ENCODE data around the gene CBX2. TPM values are rescaled to one million over a fixed set of nuclear protein-coding genes. Genes with fewer than 3 reads are reported as not detected.

The CBX2 gene
- total RNA-seq, 1 donor from 2014 or later = 9.9 TPM

DNA sequence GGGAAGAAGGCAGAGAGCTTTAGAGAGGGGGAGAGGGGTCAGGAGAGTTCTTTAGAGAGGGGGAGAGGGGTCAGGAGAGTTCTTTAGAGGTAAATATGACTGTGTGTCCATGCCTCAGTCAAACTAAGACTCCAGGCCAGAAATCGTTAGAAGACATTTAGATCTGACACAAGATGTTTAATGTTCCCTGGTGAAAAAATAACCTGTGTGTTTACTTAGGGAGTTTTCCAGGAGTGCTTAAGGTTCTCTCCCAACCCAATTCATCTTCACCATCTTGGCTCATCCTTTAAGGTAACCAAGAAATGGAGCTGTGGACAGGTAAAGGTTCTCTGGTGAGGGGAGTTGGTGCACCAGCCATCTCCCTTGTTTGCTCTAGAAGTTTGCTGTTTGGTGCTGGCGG is 51.5 kb downstream of the CBX2 start:
- no peak for DNase-seq (ENCODE audit: extremely low spot score, unreplicated experiment)
- no peak overlapping the region for H3K27ac Mint-ChIP-seq (ENCODE audit: unreplicated experiment)
- H3K9me3 Mint-ChIP-seq (ENCODE audit: unreplicated experiment) = no peaks in the 10 kb centered on the region
- H3K4me3 Mint-ChIP-seq (ENCODE audit: unreplicated experiment) = no peak overlapping the region
- no peaks in the 10 kb centered on the region for H3K27me3 Mint-ChIP-seq (ENCODE audit: unreplicated experiment)
- H3K36me3 Mint-ChIP-seq (ENCODE audit: unreplicated experiment) = peaks cover 3% of the 10 kb centered on the region
- H3K4me1 Mint-ChIP-seq (ENCODE audit: unreplicated experiment) = peaks cover 22% of the 10 kb centered on the region
- TF ChIP-seq, protein P1, sequence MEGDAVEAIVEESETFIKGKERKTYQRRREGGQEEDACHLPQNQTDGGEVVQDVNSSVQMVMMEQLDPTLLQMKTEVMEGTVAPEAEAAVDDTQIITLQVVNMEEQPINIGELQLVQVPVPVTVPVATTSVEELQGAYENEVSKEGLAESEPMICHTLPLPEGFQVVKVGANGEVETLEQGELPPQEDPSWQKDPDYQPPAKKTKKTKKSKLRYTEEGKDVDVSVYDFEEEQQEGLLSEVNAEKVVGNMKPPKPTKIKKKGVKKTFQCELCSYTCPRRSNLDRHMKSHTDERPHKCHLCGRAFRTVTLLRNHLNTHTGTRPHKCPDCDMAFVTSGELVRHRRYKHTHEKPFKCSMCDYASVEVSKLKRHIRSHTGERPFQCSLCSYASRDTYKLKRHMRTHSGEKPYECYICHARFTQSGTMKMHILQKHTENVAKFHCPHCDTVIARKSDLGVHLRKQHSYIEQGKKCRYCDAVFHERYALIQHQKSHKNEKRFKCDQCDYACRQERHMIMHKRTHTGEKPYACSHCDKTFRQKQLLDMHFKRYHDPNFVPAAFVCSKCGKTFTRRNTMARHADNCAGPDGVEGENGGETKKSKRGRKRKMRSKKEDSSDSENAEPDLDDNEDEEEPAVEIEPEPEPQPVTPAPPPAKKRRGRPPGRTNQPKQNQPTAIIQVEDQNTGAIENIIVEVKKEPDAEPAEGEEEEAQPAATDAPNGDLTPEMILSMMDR (IDR thresholded peaks at IDR 0.05) = no peak

DNA sequence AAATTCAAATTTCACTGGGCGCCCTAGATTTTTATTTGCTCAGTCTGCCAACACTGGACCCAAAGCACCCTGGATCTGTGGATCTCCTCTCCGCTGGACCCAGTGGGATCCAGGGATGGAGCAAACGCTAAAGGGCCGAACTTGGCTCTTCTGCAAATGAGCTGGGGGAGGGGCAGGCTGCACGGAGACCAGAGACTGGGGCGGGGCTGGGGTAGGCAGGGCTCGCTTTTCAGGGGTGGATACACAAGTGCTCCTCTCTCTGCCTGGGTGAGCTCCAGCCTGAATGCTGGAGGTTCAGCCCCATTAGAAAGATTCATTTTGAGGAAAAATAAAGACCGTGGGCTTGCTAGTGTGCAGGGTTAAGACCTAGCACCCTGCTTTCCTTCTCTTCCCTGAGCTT is 52.4 kb downstream of the CBX2 start:
- H3K9me3 Mint-ChIP-seq (ENCODE audit: unreplicated experiment) = no peaks in the 10 kb centered on the region
- no peak overlapping the region for H3K27ac Mint-ChIP-seq (ENCODE audit: unreplicated experiment)
- peaks cover 10% of the 10 kb centered on the region for H3K36me3 Mint-ChIP-seq (ENCODE audit: unreplicated experiment)
- no peaks in the 10 kb centered on the region for H3K27me3 Mint-ChIP-seq (ENCODE audit: unreplicated experiment)
- no peak overlapping the region for H3K4me3 Mint-ChIP-seq (ENCODE audit: unreplicated experiment)
- TF ChIP-seq, protein P1 (IDR thresholded peaks at IDR 0.05) = no peak
- no peak for DNase-seq (ENCODE audit: extremely low spot score, unreplicated experiment)
- H3K4me1 Mint-ChIP-seq (ENCODE audit: unreplicated experiment) = peaks cover 27% of the 10 kb centered on the region

DNA sequence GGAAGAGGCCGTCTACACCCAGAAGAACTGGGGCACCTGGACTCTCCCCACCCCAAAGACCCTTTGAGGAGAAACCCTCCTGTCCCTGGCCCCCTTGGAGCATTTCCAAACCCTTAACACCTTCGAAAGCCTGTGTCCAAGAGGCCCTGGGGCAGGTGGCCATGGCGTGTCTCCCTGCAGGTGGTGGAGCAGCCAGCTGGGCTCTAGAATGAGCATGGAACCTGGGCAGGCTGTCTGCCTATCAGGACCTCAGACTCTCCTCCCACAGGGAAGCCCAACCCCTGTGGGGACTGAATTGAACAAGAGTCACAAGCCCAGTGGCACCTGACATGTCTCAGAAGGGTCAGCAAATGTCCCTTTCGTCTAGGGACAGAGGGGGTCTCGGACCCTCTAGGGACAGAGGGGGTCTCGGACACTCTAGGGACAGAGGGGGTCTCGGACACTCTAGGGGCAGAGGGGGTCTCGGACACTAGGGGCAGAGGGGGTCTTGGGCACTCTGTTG is 52.9 kb downstream of the CBX2 start:
- H3K27me3 Mint-ChIP-seq (ENCODE audit: unreplicated experiment) = no peaks in the 10 kb centered on the region
- no peak for DNase-seq (ENCODE audit: extremely low spot score, unreplicated experiment)
- no peak overlapping the region for H3K4me3 Mint-ChIP-seq (ENCODE audit: unreplicated experiment)
- no peak overlapping the region for H3K27ac Mint-ChIP-seq (ENCODE audit: unreplicated experiment)
- peaks cover 27% of the 10 kb centered on the region for H3K4me1 Mint-ChIP-seq (ENCODE audit: unreplicated experiment)
- peaks cover 10% of the 10 kb centered on the region for H3K36me3 Mint-ChIP-seq (ENCODE audit: unreplicated experiment)
- H3K9me3 Mint-ChIP-seq (ENCODE audit: unreplicated experiment) = no peaks in the 10 kb centered on the region
- TF ChIP-seq, protein P1 (IDR thresholded peaks at IDR 0.05) = no peak

DNA sequence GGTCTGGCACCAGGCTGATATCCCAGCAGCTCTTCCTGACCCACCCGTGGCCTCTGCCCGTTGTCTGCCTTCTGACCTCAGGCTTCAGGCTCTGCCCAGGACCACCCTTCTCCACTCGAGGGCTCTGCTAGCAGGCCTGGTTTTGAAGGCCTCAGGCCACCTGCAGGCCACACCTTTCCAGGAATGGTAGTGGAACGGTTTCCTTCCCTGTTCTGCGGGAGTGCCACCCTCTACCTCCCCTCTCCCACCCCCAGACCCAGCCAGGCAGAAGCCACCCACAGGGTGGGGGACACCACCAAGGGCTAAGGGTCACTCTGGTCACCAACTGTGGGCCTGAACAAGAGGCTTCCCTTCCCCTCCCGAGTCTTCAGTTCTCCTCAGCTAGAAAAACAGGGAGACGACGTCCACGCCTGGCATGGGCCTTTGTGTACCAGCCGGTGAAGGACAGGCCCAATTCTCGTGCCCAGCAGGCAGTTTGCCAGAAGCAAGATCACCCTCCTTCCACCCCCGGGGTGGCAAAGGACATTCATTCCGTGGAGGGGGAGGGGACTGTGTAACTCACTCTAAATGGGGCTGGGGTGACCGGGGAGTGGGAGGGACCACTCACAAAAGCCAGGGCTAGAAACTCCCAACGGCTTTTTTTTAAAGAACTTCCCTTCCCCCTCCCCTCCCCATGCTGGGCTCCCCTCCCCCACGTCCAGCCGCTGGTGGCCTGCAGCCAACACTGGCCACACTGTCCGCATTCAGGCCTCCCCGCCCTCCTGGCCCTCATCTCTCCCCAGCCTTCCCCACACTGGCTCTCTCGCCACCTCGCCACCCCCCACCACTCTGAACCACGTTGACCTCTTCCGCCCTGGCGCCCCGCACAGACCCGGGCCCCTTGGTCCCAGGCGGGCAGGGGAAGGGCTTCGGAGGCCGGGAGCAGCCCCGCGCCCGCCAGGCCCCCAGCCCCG is 53.6 kb downstream of the CBX2 start:
- no peaks in the 10 kb centered on the region for H3K27me3 Mint-ChIP-seq (ENCODE audit: unreplicated experiment)
- no peak for DNase-seq (ENCODE audit: extremely low spot score, unreplicated experiment)
- H3K9me3 Mint-ChIP-seq (ENCODE audit: unreplicated experiment) = no peaks in the 10 kb centered on the region
- peak overlapping the region; percentile 43 for H3K27ac Mint-ChIP-seq (ENCODE audit: unreplicated experiment)
- TF ChIP-seq, protein P1 (IDR thresholded peaks at IDR 0.05) = no peak
- peaks cover 10% of the 10 kb centered on the region for H3K36me3 Mint-ChIP-seq (ENCODE audit: unreplicated experiment)
- no peak overlapping the region for H3K4me3 Mint-ChIP-seq (ENCODE audit: unreplicated experiment)
- H3K4me1 Mint-ChIP-seq (ENCODE audit: unreplicated experiment) = peaks cover 27% of the 10 kb centered on the region
